ENCODE data around the gene KRT77. TPM values are rescaled to one million over a fixed set of nuclear protein-coding genes. Genes with fewer than 3 reads are reported as not detected.

Gene KRT77
- total RNA-seq (2022; extraction: Qiagen RNA extraction; ENCODE audit: low read depth), result not detected in 5 replicates

GRCh38 chr12:52703424-52703823 lies at the start of gene KRT77:
Gene KRT77, minus strand, starts transcription at chr12:52703524. Its CDS starts 90 bp downstream, at chr12:52703434.

GRCh38 chr12:52680363-52680762 lies 23.0 kb downstream of the KRT77 start, which contains the start of gene KRT1:
Gene KRT1, minus strand, starts transcription at chr12:52680407. Its CDS starts 59 bp downstream, at chr12:52680348.

GRCh38 chr12:52651726-52652261 lies 51.5 kb downstream of the KRT77 start, which contains the start of gene KRT2:
Gene KRT2, minus strand, starts transcription at chr12:52652211. Its CDS starts 69 bp downstream, at chr12:52652142.

Other genes starting within 250 kb of the KRT77 start
- not detected in 5 replicates for gene KRT6C, start 229.7 kb downstream of the KRT77 start, total RNA-seq (2022; extraction: Qiagen RNA extraction; ENCODE audit: low read depth)
- gene KRT6A, start 210.3 kb downstream of the KRT77 start, total RNA-seq (2022; extraction: Qiagen RNA extraction; ENCODE audit: low read depth), result 5.6 to 6.8 TPM (median 6.6 TPM) in 5 replicates
- gene KRT5, start 183.1 kb downstream of the KRT77 start, total RNA-seq (2022; extraction: Qiagen RNA extraction; ENCODE audit: low read depth), result 0.24 to 0.66 TPM (median 0.49 TPM) in 5 replicates
- gene KRT71, start 150.4 kb downstream of the KRT77 start, total RNA-seq (2022; extraction: Qiagen RNA extraction; ENCODE audit: low read depth), result not detected in 5 replicates
- gene KRT74, start 129.7 kb downstream of the KRT77 start, total RNA-seq (2022; extraction: Qiagen RNA extraction; ENCODE audit: low read depth), result not detected in 5 replicates
- gene KRT72, start 102.1 kb downstream of the KRT77 start, total RNA-seq (2022; extraction: Qiagen RNA extraction; ENCODE audit: low read depth), result not detected in 5 replicates
- gene KRT73, start 85.0 kb downstream of the KRT77 start, total RNA-seq (2022; extraction: Qiagen RNA extraction; ENCODE audit: low read depth), result not detected in 5 replicates
- gene KRT2, start 51.3 kb downstream of the KRT77 start, total RNA-seq (2022; extraction: Qiagen RNA extraction; ENCODE audit: low read depth), result not detected in 5 replicates
- gene KRT1, start 23.1 kb downstream of the KRT77 start, total RNA-seq (2022; extraction: Qiagen RNA extraction; ENCODE audit: low read depth), result not detected in 5 replicates
- gene KRT76, start 73.8 kb upstream of the KRT77 start, total RNA-seq (2022; extraction: Qiagen RNA extraction; ENCODE audit: low read depth), result not detected in 5 replicates
- 0.05 to 0.11 TPM (median 0.07 TPM) in 5 replicates for gene KRT3, start 92.6 kb upstream of the KRT77 start, total RNA-seq (2022; extraction: Qiagen RNA extraction; ENCODE audit: low read depth)
- 1.9 to 3.9 TPM (median 2.7 TPM) in 5 replicates for gene KRT4, start 110.6 kb upstream of the KRT77 start, total RNA-seq (2022; extraction: Qiagen RNA extraction; ENCODE audit: low read depth)
- 0.09 to 0.20 TPM in 2 of 5 replicates, not detected in the others for gene KRT79, start 130.8 kb upstream of the KRT77 start, total RNA-seq (2022; extraction: Qiagen RNA extraction; ENCODE audit: low read depth)
- gene KRT78, start 145.5 kb upstream of the KRT77 start, total RNA-seq (2022; extraction: Qiagen RNA extraction; ENCODE audit: low read depth), result 0.06 to 0.25 TPM in 2 of 5 replicates, not detected in the others
- 3,905 to 4,615 TPM (median 4,500 TPM) in 5 replicates for gene KRT8, start 201.6 kb upstream of the KRT77 start, total RNA-seq (2022; extraction: Qiagen RNA extraction; ENCODE audit: low read depth)
- gene KRT18, start 245.6 kb upstream of the KRT77 start, total RNA-seq (2022; extraction: Qiagen RNA extraction; ENCODE audit: low read depth), result 2,631 to 3,100 TPM (median 2,917 TPM) in 5 replicates